Right ventricle myocardium superior (tissue), 1 donor: ENCODE results near the gene LRRC46. TPM values are rescaled to one million over a fixed set of nuclear protein-coding genes. Genes with fewer than 3 reads are reported as not detected.

Experiments used
- ATAC-seq: fragments of 200-7000 bp; cut with Tn5 transposase; one replicate; pipeline ENCODE4 v1.9.1; 2020; ENCODE audit warnings: mild to moderate bottlenecking; ENCODE audit not compliant: poor library complexity
- DNase-seq: peaks from one replicate; pipeline ENCODE4 v3.0.0-alpha.2; 2020
- intact Hi-C: fragments of 100-400 bp; cut with DNase I; formaldehyde crosslinking; loops from one replicate; pipeline ENCODE4 v1.11.2; 2022
- total RNA-seq: library from RNA; stranded (reverse); fragmentation: NEBNext Ultra II Directional; extraction: Animal tissue kit (Norgen Biotek cat#: 25700); gene quantifications from one replicate; pipeline ENCODE4 v1.2.1, GENCODE V29; 2021
- donor health status: DM: no; HTN: yes; CAD: no; lungs with severe emphysema.

LRRC46 gene
- total RNA-seq, 1 donor from 2014 or later: 0.19 TPM

DNA sequence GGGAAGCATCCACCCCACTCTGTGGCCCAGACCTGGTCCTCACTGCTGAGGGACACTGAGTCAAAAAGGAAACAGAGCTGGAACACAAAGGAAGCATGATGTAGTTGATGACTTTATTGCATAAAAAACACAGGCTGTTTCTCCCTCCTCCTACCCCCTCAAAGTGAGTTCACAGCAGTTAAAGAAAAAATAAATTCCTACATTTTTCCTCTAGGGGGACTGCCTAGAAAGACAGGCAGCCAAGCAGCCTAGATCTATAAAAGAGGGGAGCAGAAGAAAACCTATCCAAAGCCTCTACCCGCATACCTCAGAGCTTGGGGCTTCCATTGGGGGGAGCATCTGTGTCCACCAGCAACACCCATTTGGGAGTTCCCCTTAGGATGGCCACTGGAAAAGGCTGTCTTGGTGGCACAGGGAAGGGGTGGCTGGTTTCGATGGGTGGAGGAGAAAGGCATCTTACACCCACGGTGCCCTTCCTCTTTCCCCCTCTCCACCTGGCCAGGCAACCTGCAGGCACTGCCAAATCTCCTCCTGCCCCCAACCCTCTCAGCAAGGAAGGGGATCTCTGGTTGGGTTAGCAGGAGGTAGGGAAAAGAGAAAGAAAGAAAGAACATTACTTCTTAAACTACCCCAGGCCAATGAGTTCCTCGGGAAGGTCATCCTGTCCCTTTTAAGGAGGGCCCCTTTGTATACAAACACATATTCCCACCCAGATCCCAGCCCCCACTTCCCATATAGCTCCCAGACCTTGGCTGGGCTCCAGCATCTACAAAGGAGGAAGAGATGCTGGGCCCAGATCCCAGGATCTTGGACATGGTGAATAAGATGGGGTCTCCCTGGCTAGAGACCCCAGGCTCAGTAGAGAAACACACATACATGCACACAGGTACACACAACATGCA is 13.6 kb downstream of the LRRC46 start:
- ATAC-seq (no peak), DNase-seq (no peak)
- intact Hi-C loops: loop anchor here (5.0 kb wide), 2 partner anchors 102 to 127 kb away; partner anchors contain the start of gene CDK5RAP3

DNA sequence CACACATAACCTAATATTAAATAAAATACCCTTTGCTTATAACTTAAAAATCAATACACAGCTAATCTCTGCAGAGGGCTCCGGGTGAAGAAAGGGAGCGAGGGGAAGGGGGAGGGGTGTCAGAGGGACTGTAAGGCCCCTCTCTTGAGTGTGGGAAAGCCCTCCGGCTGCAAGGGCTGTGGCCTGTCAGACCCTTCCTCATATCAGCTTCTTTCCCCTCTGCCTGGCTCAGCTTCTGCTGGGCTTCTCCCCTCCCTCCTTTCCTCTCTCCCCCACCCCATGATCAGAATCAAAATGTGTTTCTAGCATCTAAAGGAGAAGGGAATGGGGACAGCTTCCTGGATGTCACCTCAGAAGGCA is 14.2 kb downstream of the LRRC46 start:
- ATAC-seq (no peak), DNase-seq (no peak)
- intact Hi-C loops: no loop called here

DNA sequence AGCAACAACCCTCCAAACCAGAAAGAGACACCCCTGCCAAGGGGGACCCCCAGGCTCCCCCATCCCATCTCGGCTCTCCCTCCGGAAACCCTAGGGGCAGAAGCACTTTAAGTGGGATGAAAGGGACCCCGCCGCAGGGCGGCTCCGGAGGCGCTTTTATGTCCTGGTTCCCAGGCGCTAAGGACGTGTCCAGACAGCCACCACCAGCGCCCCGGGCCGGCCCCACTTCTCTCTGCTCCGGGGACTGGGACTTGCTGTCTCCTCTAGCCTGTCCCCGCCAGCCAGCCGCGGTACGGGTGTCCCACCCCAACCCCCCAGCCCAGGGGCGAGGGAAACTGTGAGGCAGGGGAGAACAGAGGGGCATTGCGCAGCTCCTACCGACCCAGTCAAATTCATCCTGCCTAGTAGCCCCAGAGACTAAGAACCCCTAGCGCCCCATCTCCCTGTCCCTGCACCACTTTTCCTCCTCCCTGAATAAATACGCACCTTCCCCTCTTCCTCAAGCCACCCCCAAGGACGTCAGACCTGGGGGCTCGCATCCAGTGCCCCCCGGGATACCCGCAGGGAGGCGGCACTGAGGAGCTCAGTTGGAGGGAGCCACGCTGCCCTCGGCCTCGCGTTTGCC is 15.4 kb downstream of the LRRC46 start:
- DNase-seq (no peak), ATAC-seq (no peak)
- intact Hi-C loops: no loop called here

DNA sequence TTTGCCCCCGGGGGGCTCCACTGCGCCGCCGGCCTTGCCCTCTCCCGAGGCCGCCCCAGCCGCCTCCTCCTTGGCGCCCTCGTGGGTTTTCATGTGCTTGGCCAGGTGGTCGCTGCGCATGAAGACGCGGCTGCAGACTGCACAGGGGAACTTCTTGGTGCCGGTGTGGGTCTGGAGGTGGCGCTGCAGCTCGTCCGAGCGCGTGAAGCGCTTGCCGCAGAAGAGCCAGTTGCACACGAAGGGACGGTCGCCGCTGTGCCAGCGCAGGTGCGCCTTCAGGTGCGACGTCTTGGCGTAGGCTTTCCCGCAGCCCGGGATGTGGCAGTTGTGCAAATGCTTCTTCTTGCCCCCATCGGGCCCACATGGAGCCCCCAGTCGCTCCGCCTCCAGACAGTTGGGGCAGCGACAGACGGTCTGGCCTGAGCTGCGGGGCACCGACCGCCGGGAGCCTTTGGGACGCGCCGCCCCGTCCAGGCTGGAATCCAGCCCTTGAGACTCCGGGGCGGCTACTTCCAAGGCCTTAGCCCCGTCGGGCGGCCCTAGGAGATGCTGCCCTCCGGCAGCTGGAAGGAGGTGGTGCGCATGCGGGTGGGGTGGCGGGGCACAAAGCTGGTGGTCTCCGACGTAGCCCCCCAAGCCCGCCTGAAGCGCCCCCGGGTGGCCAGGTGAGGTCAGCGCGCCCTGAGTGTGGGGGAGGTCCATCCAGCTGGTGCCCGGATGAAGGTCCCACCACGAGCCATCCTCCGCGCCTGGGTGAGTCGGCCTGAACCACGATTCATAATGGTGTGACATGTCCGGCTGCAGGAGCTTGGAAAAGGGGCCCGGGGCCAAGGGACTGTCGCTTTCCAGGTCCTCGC is 16.1 kb downstream of the LRRC46 start:
- no peak for DNase-seq
- ATAC-seq: no peak
- intact Hi-C loops: no loop called here

DNA sequence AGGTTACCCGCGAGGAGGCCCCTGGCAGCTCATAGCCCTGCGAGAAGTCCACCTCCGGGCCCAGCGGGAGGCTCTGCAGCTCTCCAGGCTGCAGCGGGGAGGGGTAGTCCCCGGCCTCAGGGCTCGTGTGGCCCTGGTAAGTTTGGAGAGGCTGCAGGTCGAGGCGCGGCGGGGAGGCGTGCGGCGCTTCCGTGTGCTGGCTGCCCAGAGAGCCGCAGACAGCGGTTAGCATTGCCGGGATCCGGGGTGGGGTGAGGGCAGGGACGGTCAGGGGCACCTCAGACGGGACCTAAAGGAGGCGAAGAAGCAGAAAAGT is 16.7 kb downstream of the LRRC46 start:
- ATAC-seq (no peak), DNase-seq (no peak)
- intact Hi-C loops: no loop called here

DNA sequence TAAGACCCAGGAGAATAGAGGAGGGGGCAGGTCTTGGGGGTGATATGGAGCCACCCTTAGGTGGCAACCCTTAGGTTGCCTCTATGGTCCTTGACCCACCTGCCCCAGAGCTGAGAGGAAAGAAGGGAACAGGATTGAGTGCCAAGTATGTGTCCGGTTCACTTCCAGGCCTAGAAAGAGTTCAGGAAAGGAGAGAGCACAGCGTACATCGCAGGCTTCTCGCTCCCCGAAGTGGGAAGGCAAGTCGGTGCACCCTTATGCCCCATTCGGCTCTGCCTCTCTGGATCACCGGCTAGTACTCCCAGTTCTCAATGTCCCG is 18.9 kb downstream of the LRRC46 start:
- intact Hi-C loops: no loop called here
- DNase-seq (no peak), ATAC-seq (no peak)

DNA sequence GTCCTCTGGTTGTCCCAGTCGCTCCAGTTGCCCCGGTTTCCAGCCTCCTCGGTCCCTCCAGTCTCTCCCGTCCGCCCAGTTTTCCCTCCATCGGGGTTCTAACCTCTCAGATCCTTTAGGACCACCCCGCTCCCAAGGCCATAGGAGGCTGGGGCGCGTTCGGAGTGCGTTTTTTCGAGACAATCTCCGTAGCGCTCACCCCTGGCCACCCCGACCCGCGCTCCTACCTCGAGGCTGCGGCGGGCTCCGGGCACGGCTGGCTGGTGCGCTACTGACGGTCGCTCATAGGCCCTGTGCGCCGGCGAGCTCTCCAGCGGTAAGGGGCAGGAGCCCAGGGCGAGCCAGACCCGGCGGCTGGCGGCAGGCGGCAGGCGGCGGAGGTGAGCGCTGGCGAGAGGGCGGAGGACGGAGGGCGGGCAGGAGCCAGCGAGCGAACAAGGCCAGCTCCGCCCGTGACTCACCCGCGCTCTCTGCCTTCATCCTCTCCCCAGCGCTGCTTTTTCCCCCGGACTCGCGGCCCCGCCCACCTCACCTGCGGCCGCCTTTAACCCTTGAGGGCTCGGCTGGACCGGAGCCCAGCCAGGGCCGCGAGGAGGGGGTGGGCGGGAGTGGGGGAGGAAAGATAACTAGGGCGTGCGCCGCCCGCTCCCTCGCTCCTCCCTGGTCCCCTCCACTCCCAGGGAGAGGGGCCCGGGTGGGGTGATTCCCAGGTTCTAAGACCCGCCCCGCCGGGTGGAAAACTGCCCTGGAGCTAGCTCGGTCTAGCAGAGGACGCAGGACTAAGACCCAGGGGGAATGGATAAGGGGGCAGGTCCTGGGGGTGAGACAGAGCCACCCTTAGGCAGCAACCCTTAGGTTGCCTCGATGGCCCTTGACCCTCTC is 19.5 kb downstream of the LRRC46 start, which contains the start of gene SP6:
TSS of gene SP6 (minus strand) at position 472 of the 882 bp plus-strand sequence. CDS start 2,734 bp downstream, outside the sequence.
- intact Hi-C loops: no loop called here
- ATAC-seq: peak; percentile 92
- DNase-seq: peak; percentile 65

DNA sequence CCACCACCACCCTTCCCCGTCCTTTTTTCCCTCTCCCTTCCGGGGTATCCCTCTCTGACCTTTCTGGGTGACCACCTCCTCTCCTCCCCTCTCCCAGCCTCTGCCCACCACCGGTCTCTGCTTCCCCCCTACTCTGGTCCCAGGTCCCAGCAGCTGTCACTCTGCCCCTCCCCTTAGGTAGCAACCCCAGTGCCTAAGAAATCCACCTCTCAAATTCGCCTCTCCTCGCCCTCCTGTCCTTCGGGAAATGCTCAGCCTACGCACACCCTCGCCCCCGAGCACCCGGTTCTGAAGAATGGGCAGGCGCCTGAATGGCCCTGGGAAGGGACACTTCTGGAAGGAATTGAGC is 20.3 kb downstream of the LRRC46 start:
- no peak for ATAC-seq
- intact Hi-C loops: no loop called here
- DNase-seq: no peak

DNA sequence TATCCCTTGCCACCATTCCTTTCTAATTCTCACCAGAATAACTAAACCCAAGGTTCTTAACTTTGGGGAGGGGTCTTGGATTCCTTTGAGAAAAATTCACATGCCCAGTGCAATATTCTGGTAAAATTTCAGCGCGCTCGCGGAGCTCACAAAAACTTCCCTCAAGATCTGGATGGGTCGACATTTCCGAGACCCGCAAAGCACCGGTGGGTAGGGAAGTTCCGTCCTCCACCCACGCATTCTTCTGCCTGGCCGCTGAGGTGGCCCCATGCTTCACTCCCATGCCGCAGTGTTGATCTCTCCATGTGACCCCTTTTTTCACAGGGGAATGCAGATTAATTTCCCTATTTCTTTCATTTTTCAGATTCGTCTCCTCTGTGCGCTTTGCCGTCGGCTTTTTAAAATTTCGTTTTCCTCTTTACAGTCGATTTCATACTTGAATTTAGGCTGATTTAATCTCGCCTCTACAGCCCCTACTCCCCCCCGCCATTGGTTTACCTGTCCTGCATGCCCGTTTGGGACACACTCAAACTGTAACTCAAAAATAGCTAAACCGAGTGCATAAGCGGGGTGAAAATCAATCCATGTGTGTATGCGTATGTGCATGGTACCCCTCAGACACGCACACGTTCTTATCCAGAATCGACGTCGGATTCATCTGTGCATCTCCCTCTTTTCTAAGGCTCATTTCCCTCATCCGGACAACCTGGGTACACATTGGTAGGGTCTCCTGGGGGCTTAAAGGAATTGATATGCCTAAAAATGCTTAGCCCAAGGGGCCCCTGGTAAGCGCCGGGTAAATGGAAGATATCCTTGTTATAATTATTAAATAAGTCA is 20.9 kb downstream of the LRRC46 start:
- DNase-seq (no peak), ATAC-seq (no peak)
- intact Hi-C loops: no loop called here

DNA sequence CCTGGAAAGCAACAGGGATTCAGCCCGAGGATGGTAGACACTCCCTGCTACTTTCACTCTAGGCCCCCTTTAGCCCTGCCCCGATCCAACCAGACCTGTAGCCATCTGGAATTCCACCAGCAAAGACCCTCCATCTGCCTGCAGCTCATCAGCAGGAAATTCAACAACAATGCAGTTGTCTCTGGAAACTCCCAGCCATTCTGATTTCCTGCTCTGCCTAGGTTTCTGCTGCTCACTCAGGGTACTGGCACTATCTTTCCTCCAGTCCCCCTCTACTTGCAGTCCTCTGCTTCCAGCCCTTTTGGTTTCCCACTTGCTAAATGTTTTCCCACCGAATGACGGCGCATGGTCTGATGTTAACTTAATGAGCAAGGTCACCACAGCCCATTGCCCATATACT is 22.1 kb downstream of the LRRC46 start:
- no peak for ATAC-seq
- no peak for DNase-seq
- intact Hi-C loops: no loop called here

DNA sequence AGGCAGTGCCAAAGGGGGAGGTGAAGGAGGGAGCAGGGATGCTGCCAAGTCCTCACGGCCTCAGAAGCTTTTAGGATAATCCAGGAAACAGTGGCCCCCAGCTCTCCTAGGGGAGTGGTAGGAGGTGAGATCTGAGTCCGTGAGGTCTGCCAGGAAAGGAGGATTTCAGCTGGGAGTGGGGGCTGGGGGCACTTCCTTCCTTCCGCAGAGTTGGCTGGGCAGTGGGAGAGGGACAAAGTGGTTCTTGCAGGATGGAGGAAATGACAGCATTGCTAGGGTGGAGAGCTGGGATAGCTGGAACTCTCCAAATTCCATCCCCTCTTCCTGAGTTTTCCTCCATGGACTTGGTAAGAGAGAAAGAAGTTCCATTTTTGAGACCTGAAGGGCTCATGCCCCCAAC is 24.3 kb downstream of the LRRC46 start:
- DNase-seq (no peak), ATAC-seq (no peak)
- intact Hi-C loops: no loop called here

DNA sequence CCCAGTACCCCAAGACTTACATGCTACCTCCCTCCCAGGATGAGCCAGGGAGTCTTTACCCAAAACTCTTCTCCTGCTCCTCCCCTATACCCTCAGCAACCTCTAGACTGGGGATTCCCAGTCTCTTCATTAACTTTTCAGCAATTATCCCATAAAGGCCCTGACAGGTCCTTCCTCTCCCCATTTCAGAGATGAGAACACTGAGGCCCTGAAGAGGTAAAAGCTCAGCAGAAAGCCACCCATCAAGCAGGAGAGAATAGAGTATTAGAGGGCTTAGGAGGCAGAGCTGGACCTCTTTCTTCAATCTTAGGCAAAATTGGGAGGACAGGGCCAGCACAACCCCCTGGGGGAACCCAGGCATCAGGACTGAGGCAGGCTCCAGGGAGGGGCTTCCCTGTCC is 25.4 kb downstream of the LRRC46 start:
- intact Hi-C loops: no loop called here

DNA sequence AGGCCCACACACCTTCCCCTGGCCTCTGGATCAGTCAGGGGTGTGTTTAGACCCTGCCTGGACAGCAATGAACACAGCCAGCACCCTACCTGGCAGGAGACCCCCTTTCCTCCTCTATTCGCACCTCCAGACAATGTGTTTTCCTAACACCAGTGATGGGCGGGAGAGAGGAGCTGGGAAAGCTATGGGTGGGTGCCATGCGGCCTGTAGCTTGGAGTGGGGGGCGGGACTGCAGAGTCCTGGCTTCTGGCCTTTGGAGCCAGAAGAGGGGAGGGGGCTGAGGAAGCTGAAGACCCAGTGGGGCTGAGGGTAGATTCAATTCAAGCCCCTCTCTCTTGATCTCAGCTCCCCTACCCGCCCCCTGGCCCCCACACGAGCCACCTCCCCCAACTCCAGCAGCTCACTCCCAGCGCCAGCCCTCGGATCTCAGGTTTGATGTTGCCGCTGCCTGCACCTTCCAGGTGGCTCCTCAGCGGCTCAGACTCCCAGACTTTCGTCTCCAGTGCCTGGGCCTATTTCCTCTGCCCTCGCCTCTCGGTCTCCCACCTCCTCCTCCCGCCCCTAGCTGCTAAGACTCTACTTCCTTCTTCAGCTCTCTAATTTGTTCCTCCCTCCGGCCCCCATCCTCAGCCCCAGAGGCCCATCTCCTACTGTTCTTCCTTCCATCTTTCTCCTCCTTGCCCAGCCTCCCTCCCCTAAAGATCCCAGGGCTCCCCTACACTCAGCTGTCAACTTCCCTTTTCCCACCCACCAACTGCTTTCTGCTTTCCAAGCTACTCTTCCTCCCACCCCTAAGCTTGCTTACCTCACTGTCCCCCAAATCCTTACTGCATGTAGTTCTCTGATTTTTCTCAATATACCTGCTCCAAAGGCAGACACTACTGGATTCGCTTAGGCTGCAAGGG is 26.3 kb downstream of the LRRC46 start:
- intact Hi-C loops: no loop called here
- DNase-seq (no peak), ATAC-seq (no peak)

More for the DNA sequence above, 25.4 kb downstream of the LRRC46 start:
- DNase-seq (no peak), ATAC-seq (no peak)

DNA sequence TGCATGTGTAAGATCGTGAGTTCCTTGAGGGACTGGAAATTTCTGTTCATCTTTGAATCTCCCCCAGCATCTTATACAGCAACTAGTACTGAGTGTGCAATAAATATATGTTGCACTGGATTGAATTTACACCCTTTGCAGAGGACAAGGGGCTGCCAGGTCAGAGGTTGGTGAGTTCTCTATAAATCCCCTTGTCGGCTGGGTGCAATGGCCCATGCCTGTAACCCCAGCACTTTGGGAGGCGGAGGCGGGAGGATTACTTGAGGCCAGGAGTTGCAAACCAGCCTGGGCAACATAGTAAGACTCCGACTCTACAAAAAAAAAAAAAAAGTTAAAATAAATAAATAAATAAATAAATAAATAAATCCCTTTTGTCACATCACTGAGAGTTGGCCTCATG is 28.9 kb downstream of the LRRC46 start:
- DNase-seq (no peak), ATAC-seq (no peak)
- intact Hi-C loops: no loop called here

DNA sequence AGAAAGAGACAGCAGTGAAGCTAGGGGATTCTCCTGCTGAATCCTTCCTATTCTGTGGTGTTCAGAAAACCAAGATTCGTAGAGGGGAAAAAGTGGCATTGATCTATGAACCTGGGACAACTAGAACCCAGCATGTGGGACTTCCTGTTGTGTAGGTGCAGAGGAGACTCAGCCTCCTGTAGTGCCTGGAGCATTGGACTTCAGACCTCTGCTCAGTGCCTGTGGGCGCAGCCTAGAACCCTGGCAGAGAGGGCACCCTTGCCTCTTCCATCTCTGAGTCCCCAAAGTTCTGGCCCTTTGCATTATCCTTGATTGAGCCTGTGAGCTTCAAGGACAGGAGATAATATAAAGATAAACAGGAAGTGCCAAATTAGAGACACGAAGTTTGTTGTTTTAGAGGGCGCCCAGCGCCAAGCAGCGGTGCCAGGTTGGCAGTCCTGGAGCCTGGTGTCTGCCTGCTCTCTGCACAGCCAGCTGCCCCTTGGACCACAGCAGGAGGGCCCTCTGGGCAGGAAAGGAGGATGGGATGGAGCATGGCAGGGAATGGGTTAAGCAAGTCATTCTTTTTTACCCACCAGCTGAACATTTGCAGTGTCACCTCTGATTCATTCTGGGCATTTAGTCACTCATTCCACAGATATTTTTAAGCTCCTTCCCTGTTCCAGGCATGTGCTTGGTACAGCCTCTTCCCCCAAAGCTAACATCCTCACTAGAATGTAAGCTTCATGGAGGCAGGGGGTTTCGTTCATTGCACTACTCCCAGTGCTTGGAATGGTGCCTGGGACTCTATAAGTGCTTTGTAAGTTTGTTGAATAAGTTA is 31.4 kb downstream of the LRRC46 start:
- ATAC-seq: no peak

DNA sequence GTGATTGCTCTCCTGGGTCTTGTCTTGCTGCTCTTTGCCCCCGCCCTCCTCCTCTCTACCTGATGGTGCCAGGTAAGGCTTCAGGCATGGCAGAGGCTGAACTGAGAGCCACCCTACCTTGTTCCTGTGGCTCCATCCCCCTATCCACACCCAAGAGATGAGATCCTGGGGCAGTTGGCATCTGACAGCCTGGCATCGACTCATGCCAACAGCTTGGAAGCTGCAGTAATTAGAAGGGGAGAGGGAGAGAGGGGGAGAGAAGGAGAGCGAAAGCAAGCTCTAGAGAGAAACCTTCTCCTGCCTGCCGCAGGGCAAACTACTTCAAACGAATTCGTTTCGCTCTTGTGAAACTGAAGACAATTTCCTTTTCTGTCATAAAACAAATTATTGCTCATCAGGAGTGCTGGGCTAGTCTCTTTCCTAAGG is 33.3 kb downstream of the LRRC46 start:
- intact Hi-C loops: no loop called here
- ATAC-seq (no peak), DNase-seq (no peak)

More for the DNA sequence above, 31.4 kb downstream of the LRRC46 start:
- DNase-seq: no peak
- intact Hi-C loops: no loop called here
